CD4-positive, alpha-beta T cell treated with Interferon gamma for 1 hour (primary cell): Measurements from ENCODE around the gene ZNF628.

Experiments
- DNase-seq: peaks from one replicate; pipeline ENCODE4 v3.0.0-alpha.2; 2020

The ZNF628 gene

DNA sequence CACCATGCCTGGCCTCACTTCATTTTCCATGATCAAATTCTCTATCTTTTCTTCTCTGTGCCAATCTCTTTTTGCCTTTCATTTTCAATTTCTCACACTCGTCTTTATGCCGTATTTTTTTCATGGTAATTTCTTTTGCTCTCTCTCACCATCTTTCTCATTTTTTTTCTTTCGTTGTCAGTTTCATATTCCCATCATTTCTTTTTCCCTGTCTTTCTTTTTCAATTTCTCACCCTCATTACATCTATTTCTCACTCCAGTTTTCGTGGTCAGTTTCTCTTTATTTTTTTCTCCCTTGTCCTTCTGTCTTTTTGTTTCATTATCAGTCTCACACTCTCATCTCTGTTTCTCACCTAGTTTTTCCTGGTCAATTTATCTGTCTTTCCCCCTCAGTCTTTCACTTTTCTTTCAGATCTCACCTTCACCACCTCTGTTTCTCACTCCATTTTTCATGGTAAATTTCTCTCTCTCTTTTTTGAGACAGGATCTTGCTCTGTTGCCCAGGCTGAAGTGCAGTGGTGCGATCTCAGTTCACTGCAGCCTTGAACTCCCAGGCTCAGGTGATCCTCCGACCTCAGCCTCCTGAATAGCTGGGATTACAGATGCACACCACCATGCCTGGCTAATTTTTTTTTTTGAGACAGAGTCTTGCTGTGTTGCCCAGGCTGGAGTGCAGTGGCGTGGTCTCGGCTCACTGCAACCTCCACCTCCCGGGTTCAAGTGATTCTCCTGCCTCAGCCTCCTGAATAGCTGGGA, 26.0 kb downstream of the ZNF628 start:
- no peak for DNase-seq

DNA sequence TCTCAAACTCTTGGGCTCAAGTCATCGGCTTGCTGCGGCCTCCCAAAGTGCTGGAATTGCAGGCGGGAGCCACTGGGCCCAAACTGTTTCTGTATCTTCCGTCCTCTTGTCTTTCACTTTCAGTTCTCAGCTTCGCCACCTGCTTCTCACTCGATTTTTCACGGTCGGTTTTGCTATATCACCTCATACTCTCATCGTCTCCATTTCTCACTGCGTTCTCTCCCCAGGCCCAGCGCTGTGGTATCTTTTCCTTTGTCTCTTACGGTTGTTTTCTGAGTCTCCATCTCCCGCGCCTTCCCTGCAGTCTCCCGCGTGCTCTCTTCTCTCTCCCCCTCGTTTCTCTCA, 26.7 kb downstream of the ZNF628 start:
- no peak for DNase-seq

DNA sequence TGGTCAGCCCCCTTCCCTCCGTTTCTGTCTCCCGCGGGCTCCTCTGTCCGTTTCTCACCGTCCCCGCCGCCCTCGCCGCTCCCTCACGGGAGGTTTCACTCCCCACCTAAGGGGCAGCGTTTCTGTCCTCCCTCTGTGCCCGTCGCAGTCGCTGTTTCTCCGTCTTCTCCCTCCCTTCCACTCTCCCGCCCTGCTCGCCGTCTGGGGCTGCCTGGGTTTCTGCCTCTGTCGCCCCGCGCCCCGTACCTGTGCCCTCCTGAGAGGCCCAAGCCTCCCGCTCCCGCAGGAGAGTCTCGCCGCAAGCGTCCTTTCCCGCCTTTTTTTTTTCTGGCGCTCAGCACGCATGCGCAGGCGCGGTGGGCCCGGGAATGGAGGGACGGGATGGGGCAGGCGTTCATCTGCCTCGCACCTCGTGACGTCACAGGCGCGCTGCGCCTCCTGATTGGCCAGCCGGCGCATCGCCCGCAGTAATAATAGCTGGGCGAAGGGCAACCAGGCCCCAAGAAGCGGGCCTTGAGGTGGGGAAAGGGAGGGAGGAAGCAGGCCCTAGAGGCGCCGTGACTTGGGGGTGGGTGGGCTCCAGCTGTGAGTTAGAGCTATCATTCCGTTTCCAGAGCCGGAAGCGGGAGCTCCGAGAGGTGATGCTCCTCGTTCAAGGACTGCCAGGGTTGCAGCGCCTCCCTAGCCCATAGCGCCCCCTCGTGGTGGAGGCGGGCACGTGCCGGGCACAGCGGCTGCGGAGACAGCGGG, 27.3 kb downstream of the ZNF628 start:
- DNase-seq = peak; percentile 92

DNA sequence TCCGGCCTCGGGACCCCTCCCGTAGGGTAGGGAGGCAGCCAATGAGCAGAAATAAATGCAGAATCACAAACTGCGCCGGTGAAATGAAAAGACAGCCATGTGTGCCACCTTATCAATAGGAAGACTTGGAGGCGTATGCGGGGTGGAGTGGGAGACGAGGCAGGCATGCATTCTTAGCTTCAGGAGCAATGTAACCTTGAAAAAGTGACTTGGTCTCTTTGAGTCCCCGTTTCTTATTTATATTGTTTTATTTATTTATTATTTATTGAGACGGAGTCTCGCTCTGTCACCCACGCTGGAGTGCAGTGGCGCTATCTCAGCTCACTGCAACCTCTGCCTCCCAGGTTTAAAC, 27.8 kb downstream of the ZNF628 start:
- no peak for DNase-seq

DNA sequence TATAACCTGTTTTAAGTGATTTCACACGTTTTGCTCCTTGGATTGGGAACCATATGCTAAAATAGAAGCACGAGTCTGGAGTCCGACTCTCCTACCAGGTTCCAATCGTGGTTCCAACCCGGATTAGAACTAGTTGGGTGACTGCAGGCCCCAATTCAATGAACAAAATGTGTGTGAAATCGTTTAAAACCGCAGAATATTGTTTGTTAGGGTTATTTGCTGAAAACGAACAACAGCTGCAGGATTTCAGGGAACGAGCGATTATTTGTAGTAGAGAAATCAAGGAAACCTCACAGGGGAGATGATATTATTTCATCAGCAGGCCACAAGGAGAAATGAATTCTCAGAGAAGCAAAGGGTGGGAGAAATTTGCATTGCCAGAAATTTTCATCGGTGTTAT, 28.6 kb downstream of the ZNF628 start:
- no peak for DNase-seq

DNA sequence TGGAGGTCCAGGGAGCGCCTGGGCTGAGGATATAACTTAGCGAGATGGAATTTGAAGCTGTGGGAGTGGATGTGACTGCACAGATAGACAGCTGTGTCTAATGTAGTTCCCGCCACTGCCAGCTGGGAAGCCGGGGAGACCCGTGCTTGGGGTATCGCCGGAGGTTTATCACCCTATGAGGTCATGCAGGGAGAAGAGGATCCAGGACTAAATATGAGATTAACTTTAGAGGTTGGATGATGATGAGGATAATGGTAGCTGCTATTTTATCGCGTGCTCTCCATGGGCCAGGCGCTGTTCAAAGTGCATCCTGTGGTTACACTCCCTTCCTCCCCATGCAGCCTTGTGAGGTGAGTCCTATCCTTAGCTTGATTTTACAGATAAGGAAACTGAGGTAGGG, 31.7 kb downstream of the ZNF628 start:
- DNase-seq = no peak

DNA sequence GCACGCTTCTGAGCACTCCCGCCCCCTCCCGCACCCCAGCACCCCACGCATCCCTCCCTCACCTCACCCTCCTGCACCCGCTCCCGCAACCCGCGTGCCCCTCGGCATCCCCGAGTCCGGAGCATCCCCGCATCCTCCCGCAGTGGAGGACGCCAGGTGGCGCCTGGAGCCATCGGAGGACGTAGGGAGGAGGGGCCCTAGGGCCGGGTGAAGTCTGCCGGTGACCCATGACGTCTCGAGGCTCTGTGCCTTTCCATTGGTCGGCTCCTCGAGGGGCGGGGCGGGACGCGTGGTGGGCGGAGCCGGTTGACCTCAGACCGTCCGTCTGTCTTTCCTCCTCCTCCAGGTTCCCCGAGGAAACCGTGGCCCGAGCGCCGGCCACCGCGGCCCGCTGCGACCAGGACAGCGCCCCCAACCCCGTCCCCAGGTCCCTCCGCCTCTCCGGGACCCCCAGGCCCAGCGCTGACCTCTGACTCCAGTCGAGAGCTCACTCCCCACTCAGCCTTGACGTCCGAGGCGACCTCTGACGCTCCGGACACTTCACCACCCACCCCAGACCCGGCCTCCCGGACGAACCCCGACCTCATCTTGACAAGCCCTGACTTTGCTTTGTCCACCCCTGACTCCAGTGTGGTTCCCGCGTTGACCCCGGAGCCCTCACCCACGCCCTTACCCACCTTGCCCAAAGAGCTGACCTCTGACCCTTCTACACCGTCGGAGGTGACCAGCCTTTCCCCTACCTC, 40.6 kb downstream of the ZNF628 start:
- peak; percentile 91 for DNase-seq

DNA sequence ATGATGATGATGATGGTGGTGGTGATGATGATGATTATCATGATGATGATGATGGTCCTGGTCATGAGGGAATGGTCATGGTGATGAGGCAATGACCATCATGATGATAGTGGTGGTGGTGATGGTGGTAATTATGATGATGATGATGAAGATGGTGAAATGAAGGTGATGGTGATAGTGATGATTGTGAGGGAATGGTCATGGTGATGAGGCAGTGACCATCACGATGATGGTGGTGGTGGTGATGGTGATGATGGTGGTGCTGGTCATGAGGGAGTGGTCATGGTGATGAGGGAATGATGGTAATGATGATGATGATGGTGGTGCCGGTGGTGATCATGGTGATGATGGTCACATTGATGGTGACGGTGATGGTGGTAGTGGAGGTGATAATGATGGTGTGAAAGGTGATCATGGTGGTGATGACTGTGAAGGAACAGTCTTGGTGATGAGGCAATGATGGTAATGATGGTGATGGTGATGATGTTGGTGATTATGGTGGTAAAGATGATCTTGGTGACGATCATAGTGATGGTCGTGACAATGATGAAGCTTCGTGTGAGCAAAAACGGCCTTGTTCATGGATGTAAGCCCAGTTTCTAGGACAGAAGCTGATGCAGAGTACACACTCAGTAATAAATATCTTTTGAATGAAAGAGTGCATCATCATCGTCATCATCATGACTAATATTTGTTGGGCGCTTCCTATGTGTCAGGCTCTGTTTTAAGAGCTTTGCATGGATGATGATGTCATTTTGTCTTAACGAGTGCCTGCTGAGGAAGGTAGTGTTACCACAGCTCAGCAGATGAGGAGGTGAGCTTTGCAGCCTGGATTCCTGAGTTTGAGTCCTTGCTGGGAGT, 43.3 kb downstream of the ZNF628 start:
- no peak for DNase-seq

DNA sequence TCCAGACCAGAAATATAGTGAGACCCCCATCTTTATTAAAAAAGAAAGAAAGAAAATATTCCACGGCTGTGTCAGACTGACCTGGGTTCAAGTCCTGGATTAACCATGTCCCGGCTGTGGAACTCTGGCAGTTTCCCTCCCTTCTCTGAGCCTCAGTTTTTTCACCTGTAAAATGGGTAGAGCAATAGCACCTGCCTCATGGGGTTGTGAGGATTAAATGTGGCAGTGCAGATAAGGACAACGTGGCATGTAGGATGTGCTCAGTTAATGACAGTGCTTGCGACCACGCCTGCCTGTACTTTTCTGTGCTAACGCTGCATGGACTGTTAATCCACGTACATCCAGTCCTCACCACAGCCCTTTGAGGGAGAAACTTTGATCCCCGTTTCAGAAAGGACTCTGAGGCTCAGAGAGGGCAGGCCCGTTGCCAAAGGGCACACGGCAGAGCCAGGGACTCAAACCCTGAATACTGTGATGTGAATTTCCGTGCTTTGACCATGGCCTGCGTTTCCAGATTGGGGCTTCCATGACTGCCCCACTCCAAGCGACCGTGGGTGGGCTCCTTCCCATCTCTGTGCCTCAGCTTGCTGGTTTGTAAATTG, 44.4 kb downstream of the ZNF628 start:
- no peak for DNase-seq

DNA sequence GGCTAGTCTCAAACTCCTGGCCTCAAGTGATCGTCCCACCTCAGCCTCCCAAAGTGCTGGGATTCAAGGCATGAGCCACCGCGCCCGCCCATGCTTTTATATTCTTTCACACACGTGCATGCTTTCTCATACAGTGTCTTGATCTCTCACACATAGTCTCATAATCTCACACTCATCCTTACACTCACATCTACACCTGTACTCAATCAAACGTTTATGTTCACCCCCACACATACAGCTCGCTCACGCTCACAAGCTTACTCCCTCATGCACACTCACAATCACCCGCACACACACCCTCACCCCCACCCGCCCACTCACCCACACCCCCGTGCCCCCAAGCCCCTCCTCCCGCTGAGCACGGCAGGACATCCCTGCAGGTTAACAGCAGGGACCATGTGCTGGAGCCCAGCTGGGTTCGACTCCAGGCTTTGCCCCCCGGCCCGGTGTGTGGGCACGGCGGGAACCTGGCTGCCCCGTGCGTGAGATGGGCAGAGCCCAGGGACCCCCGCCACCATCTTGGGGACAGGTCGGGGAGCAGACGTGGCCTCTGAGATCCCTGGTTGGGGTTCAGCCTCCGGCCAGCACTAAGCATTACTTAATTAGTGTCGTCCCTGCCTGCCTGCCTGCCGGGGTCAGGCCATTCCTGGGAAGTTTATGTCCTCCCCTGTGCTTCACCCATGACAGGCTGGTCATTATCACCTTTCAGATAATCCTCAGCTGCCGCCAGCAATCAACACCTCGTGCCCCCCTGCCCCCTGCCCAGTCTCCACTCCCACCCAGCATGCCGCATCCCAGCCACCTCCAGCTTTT, 49.1 kb downstream of the ZNF628 start:
- DNase-seq = no peak

DNA sequence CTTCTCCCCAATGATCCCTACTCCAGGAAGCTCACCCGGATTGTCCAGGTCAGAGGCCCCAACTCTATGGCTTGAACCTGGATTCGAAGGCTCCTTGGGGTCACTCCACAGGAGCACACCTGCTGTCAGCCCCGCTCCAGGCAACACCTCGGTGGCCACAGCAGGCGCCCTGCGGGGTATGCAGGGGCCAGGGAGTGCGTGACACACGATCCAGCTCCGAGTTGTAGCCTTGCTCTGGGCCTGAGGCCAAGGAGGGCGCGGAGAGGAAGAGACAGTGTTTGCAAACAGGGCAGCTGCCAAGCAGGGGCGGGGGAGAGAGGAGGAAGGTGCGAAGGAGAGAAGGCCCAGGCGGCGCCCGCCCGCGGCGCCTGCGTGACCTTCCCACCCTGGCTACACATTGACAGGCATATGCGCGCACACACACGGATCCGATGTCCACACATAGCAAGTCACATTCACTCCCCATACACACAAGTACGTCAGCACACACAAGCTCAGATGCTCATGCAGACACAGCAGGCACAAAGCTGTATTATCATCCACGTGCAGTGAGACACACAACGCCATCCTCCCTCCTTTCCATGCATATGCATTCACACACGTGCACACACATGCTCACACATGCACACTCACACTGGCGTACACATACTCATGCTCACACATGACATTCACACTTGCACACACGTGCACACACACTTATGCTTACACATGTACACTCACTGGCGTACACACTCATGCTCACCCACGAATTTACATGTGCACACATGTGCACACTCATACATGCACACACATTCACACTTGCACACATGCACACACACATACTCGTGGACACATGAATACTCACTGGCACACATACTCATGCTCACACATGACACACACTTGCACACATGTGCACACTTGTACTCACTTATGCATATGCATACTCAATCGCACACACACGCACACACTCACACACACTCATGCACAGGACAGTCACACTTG, 50.1 kb downstream of the ZNF628 start:
- DNase-seq = no peak

DNA sequence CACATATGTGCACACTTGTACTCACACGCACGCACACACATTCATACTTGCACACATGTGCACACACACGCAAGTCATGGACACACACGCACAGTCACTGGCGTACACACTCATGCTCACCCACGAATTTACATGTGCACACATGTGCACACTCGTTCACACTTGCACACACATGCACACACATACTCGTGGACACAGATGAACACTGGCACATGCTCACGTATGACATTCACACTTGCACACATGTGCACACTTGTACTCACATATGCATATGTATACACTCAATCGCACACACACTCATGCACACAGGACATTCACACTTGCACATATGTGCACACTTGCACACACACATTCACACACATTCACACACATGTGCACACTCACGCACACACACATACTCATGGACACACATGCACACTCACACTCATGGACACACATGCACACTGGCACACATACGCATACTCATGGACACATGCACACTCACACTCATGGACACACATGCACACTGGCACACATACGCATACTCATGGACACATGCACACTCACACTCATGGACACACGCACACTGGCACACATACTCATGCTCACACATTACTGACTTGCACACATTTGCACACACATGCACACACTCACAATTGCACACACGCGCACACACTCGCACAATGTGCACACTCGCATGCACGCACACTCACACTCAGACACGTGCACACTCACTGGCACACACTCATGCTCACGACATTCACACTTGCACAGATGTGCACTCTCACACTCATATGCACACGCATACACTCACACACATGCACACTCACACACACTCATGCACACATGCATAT, 51.0 kb downstream of the ZNF628 start:
- DNase-seq = no peak

DNA sequence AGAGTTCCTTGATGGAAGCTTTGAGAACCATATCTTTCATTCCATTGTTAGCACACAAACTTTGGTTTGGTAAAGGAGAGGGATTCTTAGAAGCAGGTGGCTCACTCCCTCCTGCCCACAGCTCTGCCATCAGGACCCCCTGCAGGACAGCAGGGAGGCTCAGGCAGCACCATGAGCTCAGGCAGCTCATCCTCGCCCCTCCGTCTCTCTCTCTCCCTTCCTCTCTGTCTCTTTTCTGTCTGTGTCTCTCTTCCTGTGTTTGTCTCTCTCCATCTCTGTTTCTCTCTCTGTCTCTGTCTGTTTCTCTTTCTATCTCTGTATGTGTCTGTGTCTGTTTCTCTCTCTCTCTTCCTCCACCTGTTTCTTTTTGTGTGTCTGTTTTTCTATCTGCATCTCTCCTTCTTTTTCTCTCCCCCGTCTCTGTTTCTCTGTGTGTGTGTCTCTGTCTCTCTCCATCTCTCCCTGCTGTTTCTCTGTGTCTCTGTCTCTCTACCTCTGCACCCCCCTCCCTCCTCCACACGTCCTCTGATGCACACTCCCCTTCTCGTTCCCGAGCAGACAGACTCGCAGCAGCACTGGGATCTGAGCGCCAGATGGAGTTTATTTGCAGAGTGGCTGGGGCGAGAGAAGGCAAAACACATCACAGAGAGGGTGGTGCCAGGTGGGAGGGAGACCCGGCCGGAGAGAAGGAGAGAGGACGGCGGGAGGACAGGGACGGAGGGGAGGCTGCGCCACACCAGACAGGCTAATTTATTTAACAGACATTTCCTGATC, 51.8 kb downstream of the ZNF628 start:
- DNase-seq = no peak

DNA sequence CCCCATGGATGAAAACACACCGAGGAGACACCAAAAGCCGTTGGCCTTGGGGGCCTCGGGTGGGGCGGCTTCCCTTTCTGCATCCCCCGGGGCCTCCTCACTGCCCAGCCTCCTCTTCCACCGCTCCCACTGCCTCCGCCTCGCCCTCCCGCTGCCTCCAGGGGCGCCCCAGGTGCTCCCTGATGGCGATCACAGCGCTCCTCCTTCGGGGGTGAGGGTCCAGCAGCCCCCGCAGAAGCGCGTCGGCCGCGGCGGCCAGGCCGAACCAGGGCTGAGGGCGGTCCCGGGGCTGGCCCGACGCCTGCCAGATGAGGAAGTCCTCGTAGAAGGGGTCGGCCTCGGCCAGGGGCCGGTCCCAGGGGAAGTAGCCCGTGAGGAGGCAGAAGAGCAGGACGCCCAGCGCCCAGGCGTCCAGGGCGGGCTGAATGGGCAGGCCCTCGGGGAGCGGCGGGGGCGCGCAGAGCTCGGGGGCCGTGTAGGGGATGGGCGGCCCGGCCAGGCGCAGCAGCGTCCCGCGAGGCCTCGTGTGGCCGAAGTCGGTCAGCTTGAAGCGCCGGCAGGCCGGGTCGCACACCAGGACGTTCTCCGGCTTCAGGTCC, 53.3 kb downstream of the ZNF628 start:
- DNase-seq = no peak

DNA sequence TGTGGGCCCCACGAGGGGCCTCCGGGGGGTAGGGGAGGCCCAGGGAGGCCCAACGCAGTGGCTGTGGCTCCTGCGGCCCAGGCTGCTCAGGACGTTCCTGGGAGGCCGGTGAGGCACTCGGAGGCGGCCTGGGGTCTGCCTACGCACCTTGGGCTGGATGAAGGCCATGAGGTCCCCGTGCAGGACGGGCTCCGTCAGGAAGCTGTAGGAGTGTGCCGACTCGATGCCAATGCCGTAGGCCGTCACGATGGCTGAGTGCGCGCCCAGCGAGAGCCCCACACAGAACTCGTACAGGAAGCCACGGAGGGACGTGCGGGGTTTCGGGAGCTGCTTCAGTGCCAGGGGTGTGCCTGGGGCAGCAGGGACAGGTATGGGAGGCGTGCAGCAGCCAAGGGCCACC, 54.6 kb downstream of the ZNF628 start:
- DNase-seq = no peak
